ENCODE measurements around the gene SPNS2.

The SPNS2 gene

DNA sequence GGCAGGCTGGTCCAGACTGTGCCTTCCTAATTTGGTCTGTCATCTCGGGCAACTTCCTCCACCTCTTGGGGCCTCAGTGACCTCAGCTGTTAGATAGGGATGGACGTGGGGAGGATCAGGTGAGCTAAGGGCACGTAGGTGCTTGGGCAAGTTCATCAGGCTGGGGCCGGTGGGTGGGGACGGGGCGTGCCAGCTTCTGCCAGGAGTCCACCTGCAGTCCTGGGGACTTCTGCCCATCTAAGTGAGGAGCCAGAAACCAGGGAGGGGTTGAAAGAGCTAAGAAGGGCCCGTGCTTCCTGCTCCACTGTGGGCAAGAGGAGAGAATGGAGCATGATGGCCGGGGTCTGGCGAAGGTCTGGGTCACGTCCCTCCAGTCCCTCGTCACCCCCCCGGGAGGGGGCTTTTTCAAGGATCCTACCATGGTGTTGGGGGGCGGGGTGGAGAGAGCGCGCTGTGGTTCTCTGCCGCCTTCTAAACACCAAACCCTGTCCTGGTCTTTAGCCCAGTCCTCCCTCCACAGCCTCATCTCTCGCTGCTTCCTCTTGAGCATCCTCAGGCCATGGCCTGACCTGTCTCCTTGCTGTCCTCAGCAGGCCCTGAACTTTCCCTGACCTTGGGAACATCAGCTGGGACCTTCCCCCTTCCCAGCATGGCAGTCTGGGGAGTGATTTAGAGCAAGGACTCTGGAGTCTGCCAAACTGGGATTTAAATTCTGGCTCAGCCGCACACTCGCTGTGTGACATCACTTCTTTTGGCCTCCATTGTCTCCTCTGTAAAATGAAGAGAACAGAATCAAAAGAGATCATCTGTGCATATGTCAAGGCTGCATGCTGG is 21.6 kb downstream of the SPNS2 start:
- DNase-seq (ENCODE audit: low read depth in 2 of 3, low spot score in 2 of 3): no peak

DNA sequence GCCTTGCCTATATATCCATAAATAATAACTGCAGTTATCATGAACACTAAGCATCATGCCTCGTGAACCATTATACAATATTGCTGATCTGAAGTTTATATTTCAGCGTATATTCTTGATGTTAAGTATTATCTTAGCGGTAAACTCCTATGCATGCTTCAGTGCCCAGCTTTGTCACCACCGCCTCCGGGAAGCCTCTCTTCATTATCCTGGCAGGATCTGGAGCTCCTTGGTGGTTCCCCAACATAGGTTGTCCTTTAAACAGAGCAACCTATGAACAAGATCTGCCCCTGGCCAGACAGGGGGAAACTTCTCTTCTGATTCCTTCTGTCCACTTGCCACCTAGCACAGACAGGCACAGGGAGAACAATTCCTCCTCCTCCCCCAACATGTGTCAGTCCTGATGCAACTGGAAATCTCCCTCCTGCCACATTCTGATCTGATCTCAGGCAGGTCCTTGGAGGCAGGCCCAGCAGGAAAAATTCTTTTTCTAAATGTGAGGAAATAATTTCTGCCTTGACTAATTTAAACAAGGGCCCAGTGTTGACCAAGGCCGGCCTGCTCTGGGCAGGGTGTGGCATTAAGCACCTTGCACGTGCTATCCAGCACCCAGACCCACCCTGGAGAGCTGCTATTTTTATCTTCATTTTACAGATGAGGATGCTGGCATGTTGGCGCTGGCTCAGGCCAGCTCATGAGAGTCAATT is 22.4 kb downstream of the SPNS2 start:
- no peak for DNase-seq (ENCODE audit: low read depth in 2 of 3, low spot score in 2 of 3)

DNA sequence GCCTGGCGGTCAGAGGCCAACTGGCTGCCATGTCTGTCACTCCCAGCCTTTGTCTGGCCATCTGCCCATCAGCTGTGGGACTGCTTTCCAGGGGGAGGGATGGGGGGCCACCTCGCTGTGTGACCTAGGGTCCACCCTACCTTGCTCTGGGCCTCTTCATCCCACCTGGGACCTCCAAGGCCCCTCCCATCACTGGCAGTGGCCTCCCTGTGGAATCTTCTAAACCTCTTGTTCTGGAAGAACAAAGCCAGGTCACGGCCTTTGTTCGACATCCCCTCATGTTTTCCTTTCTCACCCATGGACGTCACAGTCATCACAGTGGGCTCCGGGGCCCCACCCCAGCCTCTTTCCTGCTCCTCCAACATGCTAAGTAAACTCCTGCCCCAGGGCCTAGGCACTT is 24.0 kb downstream of the SPNS2 start:
- no peak for DNase-seq (ENCODE audit: low read depth in 2 of 3, low spot score in 2 of 3)

DNA sequence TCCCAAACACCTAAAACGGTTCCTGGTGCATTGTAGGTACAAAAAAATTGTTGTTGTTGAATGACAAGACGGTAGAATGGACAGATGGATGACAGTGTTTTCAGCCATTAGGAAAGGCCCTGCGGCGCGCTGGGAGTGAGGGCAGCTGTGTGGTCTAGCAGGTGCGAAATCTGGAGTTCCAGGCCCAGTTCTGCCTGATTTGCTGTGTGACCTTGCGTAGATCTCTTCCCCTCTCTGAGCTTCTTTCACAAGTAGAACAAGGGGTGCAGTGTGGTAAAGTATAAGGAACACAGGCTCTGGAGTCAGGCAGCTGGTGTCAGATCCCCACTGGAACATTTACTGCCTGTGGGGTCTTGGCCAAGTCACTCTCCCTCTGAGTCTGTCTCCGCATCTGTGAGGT is 25.3 kb downstream of the SPNS2 start:
- DNase-seq (ENCODE audit: low read depth in 2 of 3, low spot score in 2 of 3): no peak

DNA sequence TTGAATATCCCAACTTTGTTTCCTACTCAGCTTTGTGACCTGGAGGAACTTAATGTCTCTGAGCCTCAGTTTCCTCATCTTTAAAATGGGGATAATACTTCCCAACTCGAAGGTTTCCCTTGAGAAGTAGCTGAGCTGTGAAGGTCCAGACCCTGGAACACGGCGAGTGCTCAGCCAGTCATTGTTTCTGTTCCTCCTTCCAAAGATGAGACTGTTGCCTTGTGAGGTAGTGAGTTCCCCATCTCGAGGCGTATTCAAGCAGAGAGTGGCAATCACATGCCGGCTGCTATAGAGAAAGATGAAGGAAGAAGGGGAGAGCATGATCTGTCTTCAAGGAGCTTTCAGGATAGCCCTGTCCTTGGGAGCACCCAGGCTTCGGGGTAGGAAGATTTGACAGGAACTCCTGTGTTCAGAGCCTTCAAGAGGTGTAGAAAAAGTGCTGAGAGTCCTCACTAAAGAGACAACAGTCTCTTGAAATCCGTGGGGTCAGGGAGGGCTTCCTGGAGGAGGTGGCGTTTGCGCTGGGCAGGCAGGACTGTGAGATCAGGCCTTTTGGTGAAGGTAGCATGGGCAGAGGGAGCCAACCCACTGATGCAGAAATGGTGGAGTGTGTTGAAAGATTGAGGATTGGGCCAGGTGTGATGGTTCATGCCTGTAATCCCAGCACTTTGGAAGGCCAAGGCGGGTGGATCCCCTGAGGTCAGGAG is 27.2 kb downstream of the SPNS2 start:
- no peak for DNase-seq (ENCODE audit: low read depth in 2 of 3, low spot score in 2 of 3)

DNA sequence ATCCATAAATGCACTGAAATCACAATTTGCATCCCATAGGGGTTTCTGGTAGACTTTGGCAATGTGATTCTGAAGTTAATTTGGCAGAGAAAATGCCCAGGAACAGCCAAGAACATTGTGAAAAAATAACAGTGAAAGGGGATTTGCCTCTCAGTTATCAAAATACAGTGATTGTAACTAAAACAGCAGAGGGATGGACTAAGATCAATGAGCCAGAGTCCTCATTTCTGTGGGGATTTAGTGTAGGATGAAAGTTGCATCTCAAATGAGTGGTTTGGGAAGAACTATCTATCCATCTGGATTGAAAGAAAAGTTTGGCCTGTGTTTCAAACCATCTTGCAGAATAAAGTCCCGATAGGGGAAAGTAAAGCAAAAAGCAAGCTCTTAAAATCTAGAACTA is 28.5 kb downstream of the SPNS2 start:
- DNase-seq (ENCODE audit: low read depth in 2 of 3, low spot score in 2 of 3): no peak

DNA sequence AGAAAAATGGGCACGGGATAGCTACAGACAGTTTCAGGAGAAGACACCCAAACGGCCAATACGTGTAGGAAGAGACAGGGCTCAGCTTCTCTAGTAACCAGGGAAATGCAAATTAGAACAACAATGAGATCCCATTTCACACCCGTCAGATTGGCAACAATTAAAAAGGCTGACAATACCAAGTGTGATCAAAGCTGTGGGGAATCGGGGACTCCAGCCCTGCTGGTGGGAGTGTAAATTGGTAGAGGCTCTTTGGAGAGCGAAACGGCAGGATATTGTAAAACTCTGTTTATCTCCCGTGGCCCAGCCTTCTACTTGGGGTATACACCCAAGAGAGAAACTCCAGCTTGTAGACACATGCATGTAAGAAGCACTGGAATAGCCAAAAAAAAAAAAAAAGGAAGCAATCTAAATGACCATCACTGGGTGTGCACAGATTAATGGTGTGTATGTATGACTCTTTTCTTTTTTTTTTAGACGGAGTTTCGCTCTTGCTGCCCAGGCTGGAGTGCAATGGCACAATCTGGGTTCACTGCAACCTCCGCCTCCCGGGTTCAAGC is 29.0 kb downstream of the SPNS2 start:
- no peak for DNase-seq (ENCODE audit: low read depth in 2 of 3, low spot score in 2 of 3)

DNA sequence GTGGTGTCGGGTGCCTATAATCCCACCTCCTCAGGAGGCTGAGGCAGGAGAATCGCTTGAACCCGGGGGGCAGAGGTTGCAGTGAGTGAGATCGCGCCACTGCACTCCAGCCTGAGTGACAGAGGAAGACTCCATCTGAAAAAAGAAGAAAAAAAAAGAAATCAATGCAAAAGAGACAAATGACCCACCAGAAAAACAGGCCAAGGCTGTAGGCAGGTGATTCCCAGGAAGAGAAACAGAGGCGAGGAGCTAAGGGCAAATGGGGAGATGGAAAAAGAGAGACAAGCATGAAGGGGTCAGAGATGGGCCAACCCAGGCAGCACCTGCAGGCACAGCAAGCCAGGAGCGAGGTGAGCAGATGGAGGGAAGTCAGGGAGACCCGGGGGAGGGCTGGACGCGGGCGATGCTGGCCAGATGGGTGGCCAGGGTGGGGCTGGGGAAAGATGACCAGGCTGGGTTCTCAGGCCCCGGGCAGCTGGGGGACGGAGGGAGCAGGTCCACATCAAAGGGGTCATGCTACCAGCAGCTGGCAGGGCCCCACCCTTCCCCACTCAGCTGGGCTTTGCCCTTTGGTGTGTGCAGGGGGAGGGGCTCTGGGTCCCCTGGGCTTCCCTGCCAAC is 31.0 kb downstream of the SPNS2 start:
- DNase-seq (ENCODE audit: low read depth in 2 of 3, low spot score in 2 of 3): no peak

DNA sequence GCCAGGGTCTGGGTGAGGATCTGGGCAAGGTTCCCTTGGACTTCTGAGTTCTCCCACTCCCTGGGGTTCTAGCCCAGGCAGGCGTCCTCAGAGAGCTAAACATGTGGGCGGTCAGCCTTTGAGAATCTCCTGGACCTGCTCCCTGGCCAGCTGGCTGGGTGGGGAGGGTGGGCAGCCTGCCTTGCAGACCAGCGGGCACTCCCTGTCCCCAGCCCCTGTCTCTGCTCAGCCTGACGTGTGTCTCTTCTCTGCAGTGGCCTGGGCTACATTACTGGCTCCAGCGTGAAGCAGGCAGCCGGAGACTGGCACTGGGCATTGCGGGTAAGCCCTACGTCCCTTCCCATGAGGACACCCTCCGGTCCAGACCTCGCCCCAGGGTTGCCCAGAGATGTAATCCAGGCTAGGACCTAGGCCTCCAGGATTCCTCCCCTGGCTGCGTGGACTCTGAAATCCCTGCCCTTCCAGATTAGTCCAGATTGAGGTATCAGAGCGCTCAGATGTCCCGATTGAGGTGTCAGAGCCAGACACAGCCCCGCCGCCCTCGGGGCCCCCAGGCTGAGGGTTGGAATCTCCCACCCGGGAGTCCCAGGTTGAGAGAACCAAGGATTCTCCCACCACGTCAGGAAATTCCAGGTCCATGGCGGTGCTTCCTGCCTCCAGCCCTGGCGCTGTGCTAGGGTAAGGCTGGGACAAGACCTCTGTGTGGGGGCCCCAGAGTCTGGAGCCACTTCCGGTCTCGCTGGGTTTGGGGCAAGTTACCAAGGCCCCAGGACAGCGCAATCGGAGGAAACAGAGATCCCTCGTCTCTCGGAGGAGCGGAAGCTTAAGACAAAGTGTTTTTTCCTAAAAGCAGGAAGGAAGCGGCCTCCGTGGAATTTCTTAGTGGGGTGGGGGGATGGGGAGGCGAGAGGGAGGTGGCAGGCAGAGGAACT is 32.4 kb downstream of the SPNS2 start:
- no peak for DNase-seq (ENCODE audit: low read depth in 2 of 3, low spot score in 2 of 3)

DNA sequence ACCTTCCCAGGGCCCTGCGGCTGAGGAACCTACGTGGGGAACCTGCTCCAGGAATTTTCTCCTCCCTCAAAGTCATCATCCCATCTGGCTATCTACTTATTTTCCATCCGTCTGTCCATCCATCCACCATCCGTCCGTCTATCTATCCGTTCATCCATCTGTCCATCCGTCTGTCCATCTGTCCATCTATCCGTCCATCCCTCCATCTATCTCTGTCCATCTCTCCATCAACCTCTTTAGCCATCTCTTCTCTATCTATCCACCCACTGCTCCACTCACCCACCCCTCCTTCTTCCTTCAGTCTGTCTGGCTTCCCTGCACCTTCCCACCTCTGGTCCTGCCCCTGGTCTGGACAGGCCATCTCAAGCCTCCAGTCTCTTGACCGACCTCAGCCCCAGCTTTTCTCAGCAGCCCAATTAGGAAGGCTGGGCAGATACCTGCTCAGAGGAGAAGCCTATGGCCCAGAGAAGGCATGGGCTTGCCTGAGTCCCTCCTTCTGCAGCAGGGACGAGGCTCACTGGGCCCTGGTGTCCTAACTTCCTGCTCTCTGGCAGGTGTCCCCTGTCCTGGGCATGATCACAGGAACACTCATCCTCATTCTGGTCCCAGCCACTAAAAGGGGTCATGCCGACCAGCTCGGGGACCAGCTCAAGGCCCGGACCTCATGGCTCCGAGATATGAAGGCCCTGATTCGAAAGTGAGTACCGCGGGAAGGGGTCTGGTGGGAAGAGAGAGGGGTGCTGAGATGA is 33.5 kb downstream of the SPNS2 start:
- DNase-seq (ENCODE audit: low read depth in 2 of 3, low spot score in 2 of 3): no peak

DNA sequence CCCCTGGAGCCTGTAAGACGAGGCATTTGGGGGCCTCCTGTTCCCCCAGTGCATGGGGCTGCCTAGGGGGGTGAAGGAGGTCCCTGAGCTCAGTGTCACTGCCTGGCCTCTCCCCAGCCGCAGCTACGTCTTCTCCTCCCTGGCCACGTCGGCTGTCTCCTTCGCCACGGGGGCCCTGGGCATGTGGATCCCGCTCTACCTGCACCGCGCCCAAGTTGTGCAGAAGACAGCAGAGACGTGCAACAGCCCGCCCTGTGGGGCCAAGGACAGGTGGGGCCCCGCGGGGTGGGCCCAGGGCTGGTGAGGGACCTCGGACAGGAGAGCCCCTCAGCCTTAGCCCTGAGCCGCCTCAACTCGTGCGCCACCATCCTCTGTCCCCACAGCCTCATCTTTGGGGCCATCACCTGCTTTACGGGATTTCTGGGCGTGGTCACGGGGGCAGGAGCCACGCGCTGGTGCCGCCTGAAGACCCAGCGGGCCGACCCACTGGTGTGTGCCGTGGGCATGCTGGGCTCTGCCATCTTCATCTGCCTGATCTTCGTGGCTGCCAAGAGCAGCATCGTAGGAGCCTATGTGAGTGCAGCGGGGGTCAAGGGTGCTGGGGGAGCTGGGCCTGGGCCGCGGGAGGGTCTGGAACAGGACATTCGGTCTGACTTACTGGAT is 34.3 kb downstream of the SPNS2 start:
- DNase-seq (ENCODE audit: low read depth in 2 of 3, low spot score in 2 of 3): no peak

DNA sequence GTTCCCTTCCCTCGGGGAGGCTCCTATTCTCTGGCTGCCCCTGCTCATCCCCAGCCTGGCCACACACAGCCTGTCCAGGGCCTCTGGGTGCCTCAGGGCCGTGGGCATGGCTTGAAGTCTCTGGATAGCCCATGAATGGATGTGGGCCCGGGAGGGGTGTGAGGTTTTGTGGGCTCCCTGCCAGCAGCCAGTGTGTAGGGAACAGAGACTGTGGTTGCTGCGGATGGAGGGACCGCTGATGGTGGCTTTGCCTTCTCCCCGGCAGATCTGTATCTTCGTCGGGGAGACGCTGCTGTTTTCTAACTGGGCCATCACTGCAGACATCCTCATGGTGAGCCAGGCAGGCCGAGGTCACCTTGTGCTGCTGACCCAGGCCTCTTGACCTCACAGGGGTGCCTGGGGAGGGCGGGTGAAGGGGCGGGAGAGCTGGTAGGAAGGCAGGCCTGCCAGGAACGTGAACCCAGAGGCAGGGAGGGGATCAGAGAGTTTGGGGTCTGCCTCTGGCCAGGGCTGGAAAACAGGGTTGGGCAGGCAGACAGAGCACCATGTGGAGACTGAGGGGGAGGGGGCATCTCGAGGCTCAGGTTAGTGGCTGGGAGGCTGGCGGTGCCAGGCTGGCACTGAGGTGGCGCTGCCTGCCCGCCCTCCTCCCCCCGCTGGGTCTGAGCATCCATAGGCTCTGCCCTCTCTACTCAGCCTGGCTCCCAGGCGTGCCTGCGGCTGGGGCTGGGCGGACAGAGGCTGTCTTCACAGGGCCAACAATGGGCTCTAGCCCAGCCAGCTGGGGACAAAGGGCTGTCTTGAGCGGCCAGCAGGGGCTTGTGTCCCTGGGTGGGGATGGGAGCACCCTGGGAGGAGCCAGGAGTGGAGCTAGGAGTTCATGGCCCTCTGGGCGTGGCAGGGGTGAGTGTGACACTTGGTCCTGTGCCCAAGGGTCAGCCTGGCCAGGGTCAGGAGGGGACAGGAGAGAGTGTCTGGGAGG is 35.1 kb downstream of the SPNS2 start:
- DNase-seq (ENCODE audit: low read depth in 2 of 3, low spot score in 2 of 3): no peak

DNA sequence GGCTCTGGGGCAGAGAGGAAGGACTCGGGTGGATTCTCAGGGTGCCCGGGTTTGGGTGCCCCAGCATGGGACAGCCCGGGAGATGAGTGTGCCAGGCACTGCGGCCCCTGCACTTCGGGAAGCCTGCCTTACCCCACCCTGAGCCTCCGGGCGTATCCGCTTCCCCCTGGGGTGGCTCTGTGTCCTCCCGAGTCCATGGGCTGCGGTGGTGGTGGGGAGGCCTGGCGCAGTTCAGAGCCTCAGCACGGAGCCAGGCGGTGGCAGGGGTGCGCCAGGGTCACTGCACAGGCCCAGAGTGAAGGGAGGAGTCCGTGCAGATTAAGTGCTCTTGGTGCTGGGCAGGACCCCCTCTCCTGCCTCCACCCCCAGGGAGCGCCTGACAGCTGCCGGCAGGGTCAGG is 35.8 kb downstream of the SPNS2 start:
- no peak for DNase-seq (ENCODE audit: low read depth in 2 of 3, low spot score in 2 of 3)

DNA sequence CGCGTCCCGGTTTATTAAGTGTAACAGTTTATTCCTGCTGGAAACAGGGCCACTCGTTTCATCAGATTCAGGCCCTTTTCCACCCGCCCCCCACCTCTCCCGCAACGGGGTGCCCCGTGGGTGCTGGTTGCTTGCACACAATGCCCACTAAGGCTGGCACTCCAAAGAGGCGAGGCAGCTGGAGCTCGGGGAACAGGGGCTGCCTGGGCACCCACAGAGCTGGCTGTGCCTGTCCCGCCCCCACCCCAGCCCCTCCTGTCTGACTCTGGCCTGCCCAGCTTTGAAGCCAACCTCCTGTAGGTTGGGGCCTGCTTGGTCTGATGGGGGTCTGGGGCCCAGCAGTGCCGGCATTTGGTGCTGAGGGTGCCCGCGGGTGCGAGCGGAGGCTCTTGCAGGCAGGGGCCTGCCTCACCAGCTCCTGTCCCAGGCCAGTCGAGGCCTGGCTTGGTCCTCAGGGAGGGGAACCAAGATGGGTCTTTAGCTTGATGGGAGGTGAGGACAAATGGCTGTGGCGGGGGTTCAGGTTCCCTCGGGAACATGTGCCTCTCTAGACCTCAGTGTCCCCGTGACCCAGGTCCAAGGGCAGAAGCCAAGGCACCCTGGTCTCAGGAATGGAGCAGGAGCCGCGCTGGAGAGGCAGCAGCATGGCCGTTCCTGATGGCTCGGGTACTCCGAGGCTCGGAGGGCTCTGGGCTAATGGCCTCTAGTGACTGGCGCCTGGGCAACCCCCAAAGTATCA is 36.4 kb downstream of the SPNS2 start:
- DNase-seq (ENCODE audit: low read depth in 2 of 3, low spot score in 2 of 3): no peak

DNA sequence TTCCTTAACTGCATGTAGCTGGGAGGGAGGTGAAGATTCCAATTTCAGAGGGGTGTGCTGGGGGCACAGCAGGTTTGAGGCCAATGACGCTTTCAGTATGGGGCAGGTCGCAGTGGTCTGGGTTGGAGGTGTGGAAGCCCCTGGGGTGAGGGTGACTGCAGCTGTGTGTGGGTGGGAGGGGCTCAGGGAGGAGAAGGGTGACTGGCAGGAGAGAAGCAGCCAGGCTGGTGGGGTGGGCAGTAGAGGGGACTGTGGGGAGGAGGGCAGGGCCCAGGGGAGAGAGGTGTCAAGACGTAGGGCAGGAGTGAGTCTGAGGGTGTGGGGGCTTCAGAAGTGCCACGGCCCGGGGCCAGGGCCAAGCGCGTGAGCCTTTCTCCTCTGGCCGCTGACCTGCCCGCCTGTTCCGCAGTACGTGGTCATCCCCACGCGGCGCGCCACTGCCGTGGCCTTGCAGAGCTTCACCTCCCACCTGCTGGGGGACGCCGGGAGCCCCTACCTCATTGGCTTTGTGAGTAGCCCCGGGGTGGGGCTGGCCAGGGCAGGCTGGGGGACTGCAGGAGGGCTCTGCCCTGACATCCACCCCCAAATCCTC is 37.1 kb downstream of the SPNS2 start:
- DNase-seq (ENCODE audit: low read depth in 2 of 3, low spot score in 2 of 3): no peak

DNA sequence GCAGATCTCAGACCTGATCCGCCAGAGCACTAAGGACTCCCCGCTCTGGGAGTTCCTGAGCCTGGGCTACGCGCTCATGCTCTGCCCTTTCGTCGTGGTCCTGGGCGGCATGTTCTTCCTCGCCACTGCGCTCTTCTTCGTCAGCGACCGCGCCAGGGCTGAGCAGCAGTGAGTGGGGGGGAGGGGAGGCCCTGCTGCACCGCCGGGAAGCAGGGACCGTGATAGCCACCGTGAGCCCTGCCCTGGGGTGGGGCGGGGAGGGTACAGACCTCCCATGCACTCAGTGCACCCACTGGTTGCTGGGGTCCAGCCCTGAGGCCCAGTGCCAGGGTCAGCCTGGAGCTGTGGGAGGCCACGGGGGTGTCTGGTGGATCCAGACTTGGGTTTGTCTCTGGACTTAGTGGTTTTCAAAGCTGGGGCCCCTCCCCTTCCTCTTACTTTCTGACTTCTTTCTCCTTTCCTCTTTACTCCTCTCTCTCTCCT is 37.6 kb downstream of the SPNS2 start:
- no peak for DNase-seq (ENCODE audit: low read depth in 2 of 3, low spot score in 2 of 3)
